Sigmoid colon (tissue), 7 donors: Measurements from ENCODE around the gene ARRB1. TPM values are rescaled to one million over a fixed set of nuclear protein-coding genes. Genes with fewer than 3 reads are reported as not detected.
"Not testable (repeated sequence)": the region's sequence is repeated elsewhere in the genome, so short reads cannot be mapped to it uniquely, and the experiment has no call there.

ENCODE experiments used
- DNase-seq: peaks from one replicate; pipeline ENCODE4 v3.0.0-alpha.2; 2019
- H3K27ac ChIP-seq, 4 donors: fragments of 200-600 bp; sonication (generic); one replicate each; pipeline ENCODE4 v1.5.1; 2016 to 2019; ENCODE audit warnings: mild to moderate bottlenecking in 1 of 4
- H3K27me3 ChIP-seq, 3 donors: fragments of 200-600 bp; sonication (generic); one replicate each; pipeline ENCODE4 v1.5.1; 2019; ENCODE audit warnings: mild to moderate bottlenecking in 1 of 3
- H3K36me3 ChIP-seq, 4 donors: fragments of 200-600 bp; sonication (generic); one replicate each; pipeline ENCODE4 v1.5.1; 2016 to 2019
- H3K4me1 ChIP-seq, 4 donors: fragments of 200-600 bp; sonication (generic); one replicate each; pipeline ENCODE4 v1.5.1; 2017 to 2019
- H3K4me3 ChIP-seq, 4 donors: fragments of 200-600 bp; sonication (generic); one replicate each; pipeline ENCODE4 v1.5.1; 2017 to 2019; ENCODE audit warnings: mild to moderate bottlenecking in 2 of 4, moderate library complexity in 1 of 4
- H3K9me3 ChIP-seq, 4 donors: fragments of 200-600 bp in 3 of 4; sonication (generic) in 3 of 4; one replicate each; pipeline versions ENCODE4 v1.5.1 to v1.6.1; 2013 to 2019
- EP300 ChIP-seq, 4 donors: sonication (generic); formaldehyde crosslinking; IDR thresholded peaks; one replicate each; pipeline ENCODE4 v1.6.1; 2017; ENCODE audit warnings: antibody characterized with exemption in 4 of 4
- POLR2A ChIP-seq, 2 donors: fragments of 450-650 bp; IDR thresholded peaks; one replicate each; pipeline ENCODE4 v1.6.1; 2016; ENCODE audit warnings: antibody characterized with exemption in 2 of 2, mild to moderate bottlenecking in 2 of 2, moderate library complexity in 2 of 2
- POLR2AphosphoS5 ChIP-seq, 4 donors: sonication (generic); formaldehyde crosslinking; IDR thresholded peaks; one replicate each; pipeline ENCODE4 v1.6.1; 2017; ENCODE audit warnings: antibody characterized with exemption in 4 of 4
- WGBS, 2 donors: extraction: QIAGEN DNeasy Blood & Tissue Kit; methylation state at CpG; one replicate each; pipeline ENCODE4 v1.1.7; 2013; 5-methylcytosine and 5-hydroxymethylcytosine counted together
- intact Hi-C: fragments of 100-400 bp; cut with DNase I; formaldehyde crosslinking; loops from one replicate; pipeline ENCODE4 v1.15.1; 2023
- polyA plus RNA-seq, 3 donors: library from polyadenylated mRNA; stranded (reverse); fragments of 200-250 nt; gene quantifications; one replicate each; pipeline ENCODE4 v1.2.3, GENCODE V29; 2013
- total RNA-seq, 4 donors: library from RNA; depleted of rRNA; stranded (reverse); fragments of >200 nt; gene quantifications; one replicate each; pipeline ENCODE4 v1.1.0, GENCODE V29; 2016
- TF ChIP-seq, protein P1 (sequence below), 4 experiments: fragments of 450-650 bp in 3 of 4; fragments of 200-600 bp in 1 of 4; IDR thresholded peaks; one replicate each; pipeline ENCODE4 v1.5.1; 2016 to 2019; ENCODE audit warnings: antibody characterized with exemption in 4 of 4, mild to moderate bottlenecking in 3 of 4, moderate library complexity in 2 of 4
- donor health status: healthy with polysubstance abuse.
- donor health status: Bipolar disorder and iron deficiency.
- donor health status: healthy.

ARRB1 gene
- total and polyA plus RNA-seq, 7 donors: 24.0 to 96.7 (median 45.6) TPM

DNA sequence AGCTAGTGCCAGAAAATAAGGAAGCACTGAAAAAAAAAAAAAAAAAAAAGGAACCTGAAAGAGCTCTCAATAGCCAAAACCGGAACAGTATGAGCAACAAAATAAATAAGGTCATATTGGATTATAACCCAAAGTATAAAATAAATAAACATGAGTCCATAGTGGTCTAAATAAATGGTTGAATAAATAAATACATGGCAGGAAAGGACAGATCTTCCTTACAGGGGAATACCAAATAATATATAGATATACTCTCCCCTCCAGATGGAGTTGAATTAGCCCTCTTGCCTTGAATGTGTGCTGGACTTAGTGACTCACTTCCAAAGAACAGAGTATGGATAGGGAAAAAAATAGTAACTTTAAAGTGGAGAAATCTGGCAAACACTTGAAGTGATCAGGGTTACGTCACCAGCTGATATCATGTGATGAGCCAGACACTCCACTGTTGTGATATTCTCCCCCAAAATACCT lies 14.3 kb upstream of the ARRB1 start:
- TF ChIP-seq, protein P1, sequence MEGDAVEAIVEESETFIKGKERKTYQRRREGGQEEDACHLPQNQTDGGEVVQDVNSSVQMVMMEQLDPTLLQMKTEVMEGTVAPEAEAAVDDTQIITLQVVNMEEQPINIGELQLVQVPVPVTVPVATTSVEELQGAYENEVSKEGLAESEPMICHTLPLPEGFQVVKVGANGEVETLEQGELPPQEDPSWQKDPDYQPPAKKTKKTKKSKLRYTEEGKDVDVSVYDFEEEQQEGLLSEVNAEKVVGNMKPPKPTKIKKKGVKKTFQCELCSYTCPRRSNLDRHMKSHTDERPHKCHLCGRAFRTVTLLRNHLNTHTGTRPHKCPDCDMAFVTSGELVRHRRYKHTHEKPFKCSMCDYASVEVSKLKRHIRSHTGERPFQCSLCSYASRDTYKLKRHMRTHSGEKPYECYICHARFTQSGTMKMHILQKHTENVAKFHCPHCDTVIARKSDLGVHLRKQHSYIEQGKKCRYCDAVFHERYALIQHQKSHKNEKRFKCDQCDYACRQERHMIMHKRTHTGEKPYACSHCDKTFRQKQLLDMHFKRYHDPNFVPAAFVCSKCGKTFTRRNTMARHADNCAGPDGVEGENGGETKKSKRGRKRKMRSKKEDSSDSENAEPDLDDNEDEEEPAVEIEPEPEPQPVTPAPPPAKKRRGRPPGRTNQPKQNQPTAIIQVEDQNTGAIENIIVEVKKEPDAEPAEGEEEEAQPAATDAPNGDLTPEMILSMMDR (IDR thresholded peaks at IDR 0.05): no peak
- TF ChIP-seq EP300 (IDR thresholded peaks at IDR 0.05) (no peak), POLR2AphosphoS5 (IDR thresholded peaks at IDR 0.05) (no peak), POLR2A (IDR thresholded peaks at IDR 0.05) (no peak)
- WGBS, 2 donors: 45 to 54% methylated on average over 2 of the region's 2 CpGs
- H3K4me3 ChIP-seq: no peak overlapping the region
- H3K4me1 ChIP-seq: no peaks in the 10 kb centered on the region
- intact Hi-C loops: no loop called here
- H3K36me3 ChIP-seq: no peaks in the 10 kb centered on the region
- no peak for DNase-seq
- peaks cover 0 to 2% (median 0%) of the 10 kb centered on the region in 4 donors for H3K9me3 ChIP-seq
- no peaks in the 10 kb centered on the region for H3K27me3 ChIP-seq
- no peak overlapping the region for H3K27ac ChIP-seq

GRCh38 chr11:75362285-75362684 lies 10.8 kb upstream of the ARRB1 start:
- 70 to 76% methylated on average over 4 of the region's 4 CpGs for WGBS, 2 donors
- H3K4me1 ChIP-seq, H3K27me3 ChIP-seq, intact Hi-C loops, H3K9me3 ChIP-seq, H3K36me3 ChIP-seq, H3K27ac ChIP-seq, DNase-seq, H3K4me3 ChIP-seq: not testable (repeated sequence)

- DNase-seq: no peak
- 89 to 92% methylated on average over 2 of the region's 2 CpGs for WGBS, 2 donors
- H3K9me3 ChIP-seq: no peaks in the 10 kb centered on the region
Observed at GRCh38 chr11:75356613-75357012, 5.2 kb upstream of the ARRB1 start.

GRCh38 chr11:75355051-75355450 lies 3.6 kb upstream of the ARRB1 start:
- Histone ChIP-seq H3K27ac (no peak overlapping the region), H3K27me3 (no peaks in the 10 kb centered on the region), H3K4me1 (peaks cover 0 to 23% (median 20%) of the 10 kb centered on the region in 4 donors), H3K9me3 (no peaks in the 10 kb centered on the region), H3K36me3 (no peaks in the 10 kb centered on the region), H3K4me3 (no peak overlapping the region)
- 81 to 90% methylated on average over 10 of the region's 10 CpGs for WGBS, 2 donors
- DNase-seq: no peak
- no peak for TF ChIP-seq POLR2A (IDR thresholded peaks at IDR 0.05)
- TF ChIP-seq POLR2AphosphoS5 (IDR thresholded peaks at IDR 0.05): no peak
- TF ChIP-seq EP300 (IDR thresholded peaks at IDR 0.05): no peak
- TF ChIP-seq, protein P1 (IDR thresholded peaks at IDR 0.05): no peak
- intact Hi-C loops: no loop called here

More at GRCh38 chr11:75356613-75357012, 5.2 kb upstream of the ARRB1 start:
- H3K4me1 ChIP-seq: peaks cover 0 to 13% (median 10%) of the 10 kb centered on the region in 4 donors
- no peak overlapping the region for H3K4me3 ChIP-seq
- H3K27ac ChIP-seq: no peak overlapping the region
- no peaks in the 10 kb centered on the region for H3K27me3 ChIP-seq
- TF ChIP-seq, protein P1 (IDR thresholded peaks at IDR 0.05): no peak
- TF ChIP-seq POLR2AphosphoS5 (IDR thresholded peaks at IDR 0.05) (no peak), EP300 (IDR thresholded peaks at IDR 0.05) (no peak), POLR2A (IDR thresholded peaks at IDR 0.05) (no peak)
- intact Hi-C loops: no loop called here
- no peaks in the 10 kb centered on the region for H3K36me3 ChIP-seq

DNA sequence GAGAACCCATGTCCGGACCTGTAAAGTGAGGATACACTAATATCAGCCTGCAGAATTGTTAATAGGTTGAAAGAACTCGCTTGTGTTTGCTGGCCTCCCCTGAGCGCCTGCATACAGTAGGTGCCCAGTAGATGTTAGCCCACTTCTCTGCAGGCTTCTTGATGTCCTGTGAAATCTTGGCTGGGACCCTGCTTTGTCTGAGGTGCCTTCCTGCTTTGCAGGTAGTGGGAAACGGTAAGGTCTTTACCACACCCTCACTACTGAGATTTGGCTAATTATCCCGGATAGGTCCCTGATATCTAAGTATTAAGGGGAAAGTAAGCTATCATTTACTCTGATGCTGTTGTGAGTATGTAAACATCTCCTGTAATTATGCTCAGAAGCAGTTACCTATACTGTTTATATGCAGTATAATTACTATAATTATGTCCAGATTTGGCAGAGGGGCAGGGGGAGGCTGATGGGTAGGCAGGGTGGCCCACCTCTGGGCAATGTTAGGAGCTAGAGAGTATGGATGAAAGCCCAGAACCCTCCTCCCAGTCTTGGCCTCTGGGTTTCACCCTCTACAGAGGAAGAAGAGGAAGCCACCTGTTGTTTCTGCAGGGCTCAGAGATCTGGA lies 1.2 kb upstream of the ARRB1 start:
- Histone ChIP-seq H3K27ac (peak overlapping the region; percentile 97 to 98 (median 97)), H3K4me3 (peak overlapping the region; percentile 86 to 97 (median 94)), H3K9me3 (no peaks in the 10 kb centered on the region), H3K36me3 (no peaks in the 10 kb centered on the region), H3K4me1 (peaks cover 0 to 47% (median 44%) of the 10 kb centered on the region in 4 donors), H3K27me3 (no peaks in the 10 kb centered on the region)
- TF ChIP-seq EP300 (IDR thresholded peaks at IDR 0.05) (no peak), POLR2A (IDR thresholded peaks at IDR 0.05) (no peak), POLR2AphosphoS5 (IDR thresholded peaks at IDR 0.05) (no peak)
- TF ChIP-seq, protein P1 (IDR thresholded peaks at IDR 0.05): no peak
- 15 to 28% methylated on average over 5 of the region's 5 CpGs for WGBS, 2 donors
- intact Hi-C loops: no loop called here
- DNase-seq: no peak
